Measurements from ENCODE around the gene SCLY. TPM values are rescaled to one million over a fixed set of nuclear protein-coding genes. Genes with fewer than 3 reads are reported as not detected.
"Not testable (repeated sequence)": the region's sequence is repeated elsewhere in the genome, so short reads cannot be mapped to it uniquely, and the experiment has no call there.

Gene SCLY
- total RNA-seq, 2 donors from 2014 or later, result 12.8 to 14.2 TPM

- ATAC-seq (no peak), DNase-seq (no peak)
- intact Hi-C loops (cut with DNase I, micrococcal nuclease), result no loop called here
These were observed 42.8 kb downstream of the SCLY start for GRCh38 chr2:238103465-238104225.

DNA sequence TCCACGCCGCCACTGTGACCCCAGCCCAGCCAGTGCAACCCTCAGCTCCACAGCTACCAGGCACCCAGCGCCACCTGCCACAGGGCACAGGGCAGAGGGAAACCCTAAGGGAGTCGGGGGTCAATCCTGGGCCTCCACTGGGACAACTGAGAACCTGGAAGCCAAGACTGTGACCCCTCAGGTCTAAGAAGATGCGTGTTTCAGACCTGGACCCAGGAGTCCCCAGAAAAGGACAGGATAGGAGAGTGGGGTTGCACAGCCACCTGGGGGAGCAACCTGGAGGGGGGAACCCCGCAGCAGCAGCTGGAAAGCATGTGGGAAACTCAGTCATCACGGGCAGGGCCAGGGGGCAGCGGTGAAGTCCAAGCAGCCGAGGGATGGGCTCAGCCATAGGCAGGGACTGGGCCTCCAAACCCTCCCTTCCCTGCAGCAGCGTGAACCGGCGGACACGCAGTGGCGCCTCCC, 43.5 kb downstream of the SCLY start:
- no peak for DNase-seq

DNA sequence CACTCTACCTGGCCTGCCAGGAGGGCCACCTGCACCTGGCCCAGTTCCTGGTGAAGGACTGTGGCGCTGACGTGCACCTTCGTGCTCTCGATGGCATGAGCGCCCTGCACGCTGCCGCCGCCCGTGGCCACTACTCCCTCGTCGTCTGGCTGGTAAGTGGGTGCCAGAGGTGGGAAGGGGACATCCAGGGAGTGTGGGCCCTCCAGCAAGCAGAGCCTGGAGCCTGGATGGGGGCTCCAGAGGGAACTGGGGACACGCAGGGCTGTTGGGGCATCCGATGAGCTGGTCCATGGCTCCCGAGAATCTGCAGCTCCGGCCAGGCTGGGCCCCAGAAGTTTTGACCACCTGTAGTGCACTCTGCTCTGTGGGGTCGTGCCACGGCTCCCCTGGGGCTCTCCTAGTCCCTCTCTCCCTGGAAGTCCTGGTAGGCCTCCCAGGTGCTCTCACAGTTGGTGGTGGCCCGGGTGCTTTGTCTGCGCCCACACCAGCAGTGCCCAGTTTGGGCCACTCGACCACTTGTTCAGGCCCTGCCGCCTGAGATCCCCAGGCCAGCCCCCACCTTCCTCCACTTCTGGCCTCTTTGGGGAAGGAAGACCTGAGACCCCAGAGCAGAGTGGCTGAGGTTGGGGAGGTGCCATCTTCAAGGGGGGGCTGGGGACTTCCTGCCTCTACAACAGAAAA, 44.0 kb downstream of the SCLY start:
- intact Hi-C loops (cut with DNase I, micrococcal nuclease), result no loop called here
- no peak for DNase-seq
- ATAC-seq, result no peak

More for the DNA sequence above, 43.5 kb downstream of the SCLY start:
- intact Hi-C loops (cut with DNase I, micrococcal nuclease), result no loop called here
- ATAC-seq, result no peak

GRCh38 chr2:238105506-238106338, 44.9 kb downstream of the SCLY start:
- intact Hi-C loops (cut with DNase I, micrococcal nuclease), result no loop called here
- ATAC-seq, result no peak
- DNase-seq, result no peak

GRCh38 chr2:238106339-238106697, 45.5 kb downstream of the SCLY start:
- intact Hi-C loops (cut with DNase I, micrococcal nuclease), result no loop called here

GRCh38 chr2:238106698-238107524, 46.1 kb downstream of the SCLY start:
- DNase-seq, result peak in 1 of 2 donors; percentile 70
- intact Hi-C loops (cut with DNase I, micrococcal nuclease), result no loop called here
- peak; percentile 67 for ATAC-seq

More at GRCh38 chr2:238106339-238106697, 45.5 kb downstream of the SCLY start:
- no peak for ATAC-seq
- no peak for DNase-seq

- DNase-seq, result peak; percentile 68 to 72
- intact Hi-C loops (cut with DNase I, micrococcal nuclease), result no loop called here
- ATAC-seq, result peak; percentile 95
These were observed 47.0 kb downstream of the SCLY start for GRCh38 chr2:238107525-238108422.

DNA sequence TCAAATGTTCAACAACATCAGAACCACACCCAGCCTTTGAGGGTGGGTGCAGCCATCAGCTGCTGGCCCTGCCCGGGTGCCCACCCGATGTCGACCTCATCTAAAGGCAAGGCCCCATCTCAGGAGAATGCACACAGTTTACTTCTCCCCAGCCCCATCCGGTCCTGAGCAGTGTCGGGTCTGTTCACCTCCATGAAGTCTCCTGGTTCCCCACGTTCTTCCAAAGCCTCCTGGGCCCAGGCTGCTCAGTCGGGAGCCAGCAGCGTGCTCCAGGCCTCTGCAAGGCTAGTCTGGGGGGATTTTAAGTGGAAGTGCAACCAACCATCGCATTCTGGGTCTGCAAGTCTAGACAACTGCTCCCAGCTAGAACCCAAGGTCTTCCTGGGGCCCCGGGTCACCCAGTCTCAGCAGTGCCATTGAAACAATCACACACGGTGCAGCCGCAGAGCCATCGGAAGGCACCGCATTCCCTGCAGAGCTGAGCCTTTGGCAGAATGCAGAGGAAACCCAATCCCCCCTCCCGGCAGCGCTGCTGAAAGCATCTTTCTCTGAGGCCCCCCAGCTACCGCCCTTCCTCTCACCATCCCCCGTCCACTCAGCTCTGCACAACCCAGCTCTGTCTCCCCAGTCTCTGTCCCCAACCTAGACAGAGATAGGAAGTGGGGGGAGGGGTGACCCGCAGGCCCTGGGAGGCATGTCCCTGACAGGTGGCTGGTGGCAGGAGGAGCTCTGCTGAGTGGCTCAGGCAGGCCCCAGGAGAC, 47.8 kb downstream of the SCLY start:
- ATAC-seq (no peak), DNase-seq (peak in 1 of 2 donors; percentile 50)
- intact Hi-C loops (cut with DNase I, micrococcal nuclease), result no loop called here

DNA sequence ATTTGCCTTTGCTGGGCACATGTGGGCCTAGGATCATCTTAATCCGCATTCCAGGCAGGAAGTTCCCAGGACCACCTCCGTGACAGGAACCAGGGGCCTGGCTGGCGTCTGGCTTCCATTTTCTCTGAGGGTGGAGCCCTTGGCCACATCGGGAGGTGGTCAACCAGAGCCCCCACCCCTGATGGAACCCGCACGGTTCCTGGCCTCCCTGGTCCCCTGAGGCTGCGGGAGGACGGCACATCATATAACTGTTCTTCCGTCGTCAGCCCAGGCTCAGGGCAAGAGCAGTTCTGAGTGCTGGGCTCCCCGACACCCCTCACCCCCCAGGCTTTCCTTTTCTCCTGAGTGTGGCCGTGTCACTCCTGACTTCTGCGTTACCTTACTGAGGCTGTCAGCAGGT, 52.8 kb downstream of the SCLY start:
- DNase-seq (no peak), ATAC-seq (no peak)
- intact Hi-C loops (cut with DNase I, micrococcal nuclease), result no loop called here

DNA sequence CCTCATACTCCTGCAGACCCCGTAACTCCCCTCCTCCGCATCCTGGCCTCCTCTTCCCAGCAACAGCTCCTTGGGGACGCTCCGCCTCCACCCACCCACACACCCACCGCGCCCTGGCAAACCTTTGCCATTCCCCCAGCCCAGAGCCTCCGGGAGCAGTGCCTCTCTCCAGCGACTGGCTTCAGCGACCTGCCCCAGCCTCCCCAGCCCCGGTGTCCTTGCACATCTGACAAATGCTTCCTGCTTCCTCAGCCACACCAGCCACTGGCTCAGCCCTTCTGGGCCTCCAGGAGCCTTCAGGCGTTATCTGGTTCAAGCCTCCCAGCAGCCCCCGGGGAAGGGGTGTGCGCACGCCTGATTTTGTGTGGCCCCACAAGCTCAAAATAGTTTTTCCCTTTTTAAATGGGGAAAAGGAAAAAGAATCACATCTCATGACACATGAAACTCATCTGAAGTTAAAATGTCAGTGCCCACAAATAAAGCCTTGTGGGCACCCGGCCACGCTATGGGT, 53.6 kb downstream of the SCLY start:
- intact Hi-C loops (cut with DNase I, micrococcal nuclease), result no loop called here
- no peak for ATAC-seq

DNA sequence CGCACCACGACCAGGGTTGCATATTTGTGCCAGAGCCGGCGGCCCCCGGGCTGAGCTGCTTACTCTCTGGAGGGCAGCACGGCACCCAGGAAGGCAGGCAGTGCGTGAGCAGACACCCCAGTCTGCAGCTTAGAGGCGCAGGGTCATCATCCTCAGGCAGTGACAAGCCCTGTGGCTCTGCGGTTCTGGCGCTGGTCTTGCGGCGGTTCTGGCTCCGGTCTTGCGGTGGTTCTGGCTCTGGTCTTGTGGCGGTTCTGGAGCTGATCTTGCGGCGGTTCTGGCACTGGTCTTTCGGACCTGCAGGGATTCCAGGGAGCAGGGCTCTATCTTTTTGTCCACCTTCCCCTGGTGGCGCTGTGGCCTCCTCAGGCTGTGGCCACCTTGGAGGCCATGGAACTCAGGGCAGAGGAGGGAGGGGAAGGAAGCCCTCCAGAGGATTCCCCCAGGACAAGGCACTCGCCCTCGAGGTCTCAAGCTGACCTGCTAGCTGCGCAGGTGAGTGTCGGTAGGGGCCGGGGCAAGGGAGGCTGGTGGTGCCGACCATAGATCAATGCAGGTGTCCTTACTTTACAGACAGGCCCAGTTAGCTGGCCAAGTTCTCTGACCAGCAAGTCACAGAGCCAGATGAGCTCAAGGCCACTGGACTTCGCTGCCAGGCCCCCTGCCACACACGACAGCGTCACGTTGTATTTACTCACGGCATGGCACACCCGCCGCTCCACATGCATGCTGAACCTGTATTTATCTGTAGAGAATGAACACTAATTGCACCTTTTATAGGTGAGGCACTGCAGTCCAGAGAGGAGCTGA, 54.3 kb downstream of the SCLY start:
- ATAC-seq, result no peak
- intact Hi-C loops (cut with DNase I, micrococcal nuclease), result no loop called here

More for the DNA sequence above, 53.6 kb downstream of the SCLY start:
- DNase-seq, result no peak

DNA sequence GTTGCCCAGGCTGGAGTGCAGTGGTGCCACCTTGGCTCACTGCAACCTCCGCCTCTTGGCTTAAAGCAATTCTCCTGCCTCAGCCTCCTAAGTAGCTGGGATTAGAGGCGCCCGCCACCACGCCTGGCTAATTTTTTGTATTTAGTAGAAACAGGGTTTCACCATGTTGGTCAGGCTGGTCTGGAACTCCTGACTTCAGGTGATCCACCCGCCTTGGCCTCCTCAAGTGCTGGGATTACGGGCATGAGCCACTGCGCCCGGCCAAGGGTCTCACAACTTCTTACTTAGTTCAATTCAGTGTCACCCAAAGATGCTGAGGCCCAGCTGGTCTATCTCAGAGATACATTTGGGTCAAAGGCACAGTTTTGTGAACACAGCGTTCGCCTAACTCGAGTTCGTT, 54.9 kb downstream of the SCLY start:
- intact Hi-C loops (cut with DNase I, micrococcal nuclease); DNase-seq; ATAC-seq: not testable (repeated sequence)

More for the DNA sequence above, 54.3 kb downstream of the SCLY start:
- no peak for DNase-seq

DNA sequence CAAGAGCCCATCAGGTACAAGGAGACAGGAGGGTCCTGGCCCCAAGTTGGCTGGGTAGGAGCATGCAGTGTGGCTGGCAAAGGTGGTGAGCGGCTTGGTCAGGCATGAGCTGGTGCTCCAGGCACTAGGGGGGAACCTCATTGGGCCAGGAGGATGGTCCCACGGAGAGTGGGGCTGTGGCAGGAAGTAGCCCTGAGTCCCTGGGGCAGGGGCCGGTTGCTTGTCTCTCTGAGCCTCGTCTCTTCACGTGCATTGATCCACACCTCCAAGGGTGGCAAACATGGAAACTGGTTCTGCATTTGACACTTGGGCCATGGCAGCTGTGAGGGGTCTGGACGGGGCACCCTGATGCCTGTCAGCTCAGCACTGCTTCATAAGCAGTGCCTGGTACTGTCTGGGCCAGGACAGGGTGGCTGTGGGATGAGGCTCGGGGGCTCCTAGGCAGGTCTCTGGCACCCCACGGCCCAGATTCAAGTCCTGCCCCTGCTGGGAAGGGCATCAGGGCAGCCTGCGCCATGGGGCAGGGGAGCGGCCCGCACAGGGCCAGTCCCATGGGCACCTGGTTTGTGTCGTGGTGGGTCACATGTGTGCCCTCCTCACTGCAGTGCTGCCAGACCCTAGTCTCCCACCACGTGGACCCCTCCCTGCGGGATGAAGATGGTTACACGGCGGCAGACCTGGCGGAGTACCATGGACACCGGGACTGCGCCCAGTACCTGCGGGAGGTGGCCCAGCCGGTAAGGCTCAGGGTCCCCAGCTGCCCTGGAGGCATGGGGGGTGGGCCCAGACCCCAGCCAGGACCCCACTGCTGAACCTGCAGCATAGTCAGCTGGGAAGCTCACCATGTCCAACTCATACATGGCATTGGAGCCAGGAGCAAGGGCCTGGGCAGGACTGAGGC, 55.7 kb downstream of the SCLY start:
- intact Hi-C loops (cut with DNase I, micrococcal nuclease), result no loop called here
- DNase-seq (no peak), ATAC-seq (no peak)

DNA sequence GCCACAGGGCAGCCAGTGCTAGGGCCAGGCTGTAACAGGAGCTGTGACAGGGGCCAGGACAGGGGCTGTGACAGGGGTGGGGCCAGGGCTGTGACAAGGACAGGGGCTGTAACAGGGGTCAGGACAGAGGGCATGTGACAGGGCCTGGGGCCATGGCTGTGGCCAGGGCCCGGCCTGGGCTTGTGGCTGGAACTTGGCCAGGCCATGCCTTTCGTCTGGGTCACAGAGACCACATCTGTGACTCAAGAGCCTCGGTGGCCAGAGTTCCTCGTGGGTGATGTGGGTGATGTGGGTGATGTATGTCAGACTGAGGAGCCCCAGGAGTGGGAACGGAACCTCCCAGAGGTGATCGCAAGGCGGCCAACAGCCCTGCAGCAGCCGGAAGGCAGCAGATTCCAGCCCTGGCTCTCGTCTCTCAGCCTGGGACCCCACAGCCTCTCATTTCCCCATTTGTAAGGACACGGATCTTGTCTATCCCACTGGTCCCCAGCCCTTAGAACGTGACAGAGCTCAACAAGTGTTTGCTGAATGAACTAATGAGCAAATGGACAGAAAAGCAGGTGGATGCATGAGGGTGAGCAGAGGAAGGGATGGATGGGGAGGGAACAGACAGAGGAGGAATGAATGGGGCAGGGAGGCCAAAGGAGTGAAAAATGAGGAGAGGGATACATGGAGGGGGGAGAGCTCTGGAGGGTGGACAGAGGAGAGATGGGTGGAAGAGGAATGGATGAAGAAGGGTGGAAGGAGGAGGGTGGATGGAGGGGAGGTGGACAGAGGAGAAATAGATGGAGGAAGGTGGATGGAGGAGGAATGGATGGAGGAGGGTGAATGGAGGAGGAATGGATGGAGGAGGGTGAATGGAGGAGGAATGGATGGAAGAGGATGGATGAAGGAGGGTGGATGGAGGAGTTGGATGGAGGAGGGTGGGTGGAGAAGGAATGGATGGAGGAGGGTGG, 56.7 kb downstream of the SCLY start:
- intact Hi-C loops (cut with DNase I, micrococcal nuclease), result no loop called here
- no peak for DNase-seq
- ATAC-seq, result no peak

All from left colon (tissue), 2 donors.